GM12878 (cell line): ENCODE measurements around the gene SMAGP. TPM values are rescaled to one million over a fixed set of nuclear protein-coding genes. Genes with fewer than 3 reads are reported as not detected.

Experiments used
- ATAC-seq: fragments of 200-7000 bp; cut with Tn5 transposase; 3 replicates; pipeline ENCODE4 v1.9.1; 2020; ENCODE audit warnings: mild to moderate bottlenecking, moderate library complexity
- Bru-seq: library from RNA; stranded (reverse); fragments of 400-500 nt; gene quantifications from one replicate; lab custom pipeline; 2021; lab: Mats Ljungman, UMichigan
- BruChase-seq, 2 experiments: library from RNA; stranded (reverse); fragments of 400-500 nt; gene quantifications; one replicate each; lab custom pipeline; 2021; lab: Mats Ljungman, UMichigan
- BruUV-seq: library from RNA; stranded (reverse); fragments of 400-500 nt; replicated peaks from 2 replicates; lab custom pipeline; 2021; lab: Mats Ljungman, UMichigan
- CTCF ChIA-PET: fragments of 300-600 bp; sonication (Branson Sonifier 250); formaldehyde crosslinking; extraction: SDS; loops from one replicate; lab custom pipeline; 2021; ENCODE audit warnings: inconsistent platforms; lab: Yijun Ruan, JAX
- POLR2A ChIA-PET: fragments of 350-600 bp; formaldehyde crosslinking; extraction: SDS; loops from one replicate; lab custom pipeline; 2021; ENCODE audit warnings: inconsistent platforms; lab: Charles Lee
- RAD21 ChIA-PET: fragments of 300-600 bp; sonication (Branson Sonifier 250); formaldehyde crosslinking; loops from one replicate; lab custom pipeline; 2023; ENCODE audit warnings: antibody characterized with exemption; ENCODE audit not compliant: unreplicated experiment; lab: Charles Lee
- SMC1A ChIA-PET: fragments of 300-600 bp; sonication (Branson Sonifier 250); formaldehyde crosslinking; loops from one replicate; lab custom pipeline; 2023; ENCODE audit not compliant: unreplicated experiment, uncharacterized antibody; lab: Charles Lee
- DNase-seq: peaks from one replicate; pipeline ENCODE4 v3.0.0-alpha.2; 2011; ENCODE audit warnings: low read depth, low spot score
- FAIRE-seq: peaks from 3 replicates; lab custom pipeline; 2011; peaks lifted over from hg19 to GRCh38; lab: Jason Lieb, UNC
- H2AFZ ChIP-seq: 2 replicates; pipeline ENCODE4 v1.6.0; 2011; ENCODE audit warnings: low read depth, low read length, control low read depth; ENCODE audit not compliant: control insufficient read depth
- H3K27ac ChIP-seq: 2 replicates; pipeline ENCODE4 v1.5.1; 2011; ENCODE audit warnings: control low read depth; ENCODE audit not compliant: control insufficient read depth, insufficient read depth
- H3K27me3 ChIP-seq, 2 experiments: replicated peaks in 1 of 2; 2 replicates each; pipeline versions ENCODE4 v1.6.0 to v1.6.1; 2011; ENCODE audit warnings: low read length in 1 of 2; ENCODE audit not compliant: control insufficient read depth in 2 of 2, insufficient read depth in 2 of 2
- H3K36me3 ChIP-seq, 2 experiments: 2 replicates each; pipeline ENCODE4 v1.5.1; 2011; ENCODE audit warnings: low read length in 1 of 2; ENCODE audit not compliant: control insufficient read depth in 2 of 2, insufficient read depth in 2 of 2
- H3K4me1 ChIP-seq: 2 replicates; pipeline ENCODE4 v1.6.1; 2011; ENCODE audit warnings: mild to moderate bottlenecking, low read length, moderate library complexity, mixed read lengths; ENCODE audit not compliant: control insufficient read depth, insufficient read depth
- H3K4me2 ChIP-seq: 2 replicates; pipeline ENCODE4 v1.6.0; 2011; ENCODE audit warnings: control low read depth; ENCODE audit not compliant: control insufficient read depth, insufficient read depth
- H3K4me3 ChIP-seq: fragments of 200-600 bp; sonication (generic); 2 replicates; pipeline ENCODE4 v1.5.1; 2016
- H3K79me2 ChIP-seq: 2 replicates; pipeline ENCODE4 v1.6.0; 2011; ENCODE audit warnings: low read length; ENCODE audit not compliant: control insufficient read depth, insufficient read depth
- H3K9ac ChIP-seq: 2 replicates; pipeline ENCODE4 v1.8.0; 2011; ENCODE audit warnings: low read length, control low read depth, mixed read lengths; ENCODE audit not compliant: control insufficient read depth, insufficient read depth
- H3K9me3 ChIP-seq: replicated peaks from 3 replicates; pipeline ENCODE4 v1.5.1; 2011; ENCODE audit warnings: mild to moderate bottlenecking, low read length; ENCODE audit not compliant: control insufficient read depth, insufficient read depth
- H4K20me1 ChIP-seq: 2 replicates; pipeline ENCODE4 v1.6.0; 2011; ENCODE audit not compliant: control insufficient read depth, insufficient read depth
- BACH1 ChIP-seq: fragments of 450-650 bp; IDR thresholded peaks from 2 replicates; pipeline ENCODE4 v1.6.1; 2017; ENCODE audit warnings: mild to moderate bottlenecking, borderline replicate concordance
- BHLHE40 ChIP-seq, 2 experiments: fragments of 450-650 bp in 1 of 2; IDR thresholded peaks; 2 replicates each; pipeline ENCODE4 v1.6.1; 2011 to 2017; ENCODE audit warnings: low read depth in 2 of 2, borderline replicate concordance in 1 of 2, improper control_type of control experiment in 1 of 2, low read length in 1 of 2, mild to moderate bottlenecking in 1 of 2
- DPF2 ChIP-seq: fragments of 450-650 bp; IDR thresholded peaks from 2 replicates; pipeline ENCODE4 v1.6.1; 2017; ENCODE audit warnings: mild to moderate bottlenecking
- EGR1 ChIP-seq, 2 experiments: IDR thresholded peaks; 1 replicate in 1 of 2; 2 replicates in 1 of 2; pipeline ENCODE4 v1.6.1; 2011 to 2012; ENCODE audit warnings: low read depth in 2 of 2, low read length in 2 of 2, borderline replicate concordance in 1 of 2, mild to moderate bottlenecking in 1 of 2, moderate library complexity in 1 of 2
- MYC ChIP-seq: IDR thresholded peaks from 2 replicates; pipeline ENCODE4 v1.6.1; 2011; ENCODE audit warnings: mild to moderate bottlenecking, low read length, moderate library complexity, inconsistent platforms; ENCODE audit not compliant: insufficient read depth, insufficient replicate concordance, insufficient read length, severe bottlenecking
- SMC3 ChIP-seq: IDR thresholded peaks from 2 replicates; pipeline ENCODE4 v1.6.1; 2011; ENCODE audit warnings: low read length, improper control_type of control experiment, borderline replicate concordance
- WGBS: methylation state at CpG from one replicate; pipeline ENCODE4 v1.1.6; 2016; ENCODE audit warnings: low lambda C conversion rate; ENCODE audit not compliant: insufficient replicate concordance, insufficient coverage; ENCODE audit errors: missing lambda C conversion rate; 5-methylcytosine and 5-hydroxymethylcytosine counted together
- in situ Hi-C: fragments of 300-500 bp; cut with MboI; formaldehyde crosslinking; loops from 9 replicates; pipeline ENCODE4 v1.14.3; 2018; ENCODE audit warnings: mixed read lengths
- intact Hi-C: fragments of 100-400 bp; cut with micrococcal nuclease; formaldehyde crosslinking; loops from one replicate; pipeline ENCODE4 v1.14.2; 2022; ENCODE audit not compliant: unreplicated experiment
- long read RNA-seq, 2 experiments: library from polyadenylated mRNA; unstranded; transcript quantifications; one replicate each; pipeline ENCODE4 v2.0.0, GENCODE V29; 2019 to 2020
- polyA minus RNA-seq, 3 experiments: library from RNA; depleted of rRNA, polyadenylated mRNA; stranded (reverse); fragments of >200 nt; gene quantifications; 2 replicates each; pipeline ENCODE4 v1.2.3, GENCODE V29; 2011
- polyA plus RNA-seq, 11 experiments: library from polyadenylated mRNA; depleted of rRNA in 4 of 11; unstranded in 6 of 11; stranded (reverse) in 5 of 11; fragments of >200 nt; fragmentation: Nextera tagmentation in 4 of 11; fragmentation: Illumina TruSeq in 1 of 11; extraction: Ambion mirVana in 4 of 11; extraction: Trizol in 1 of 11; gene quantifications; 1 replicate in 1 of 11; 2 replicates in 10 of 11; pipeline versions ENCODE4 v1.2.1 to v1.2.3, GENCODE V29; 2011 to 2016; ENCODE audit warnings: inconsistent platforms in 2 of 11, missing spikeins in 2 of 11, low read depth in 1 of 11
- total RNA-seq, 4 experiments: library from RNA; depleted of rRNA in 3 of 4; stranded (reverse); fragments of >200 nt in 3 of 4; fragmentation: Illumina TruSeq in 1 of 4; extraction: Trizol in 1 of 4; gene quantifications; 2 replicates each; pipeline versions ENCODE4 v1.2.1 to v1.2.3, GENCODE V29; 2013 to 2021
- TF ChIP-seq, protein P1 (sequence below): IDR thresholded peaks from 2 replicates; pipeline ENCODE4 v1.6.1; 2012; ENCODE audit warnings: low read depth, low read length, improper control_type of control experiment
- TF ChIP-seq, protein P2 (sequence below), 3 experiments: IDR thresholded peaks in 2 of 3; conservative IDR thresholded peaks in 1 of 3; 2 replicates each; pipeline ENCODE4 v1.5.1; 2011; ENCODE audit warnings: low read depth in 3 of 3, low read length in 3 of 3, mild to moderate bottlenecking in 3 of 3, control low read depth in 2 of 3, moderate library complexity in 2 of 3, inconsistent platforms in 1 of 3, mixed read lengths in 1 of 3; ENCODE audit not compliant: control insufficient read depth in 2 of 3, insufficient read depth in 1 of 3; ENCODE audit errors: extremely low read depth in 1 of 3
- TF ChIP-seq, protein P3 (sequence below): fragments of 450-650 bp; IDR thresholded peaks from 2 replicates; pipeline ENCODE4 v1.6.1; 2014; ENCODE audit warnings: mild to moderate bottlenecking
- TF ChIP-seq, protein P4 (sequence below): IDR thresholded peaks from 2 replicates; pipeline ENCODE4 v1.6.1; 2012; ENCODE audit warnings: low read depth, low read length, improper control_type of control experiment

The SMAGP gene, protein sequence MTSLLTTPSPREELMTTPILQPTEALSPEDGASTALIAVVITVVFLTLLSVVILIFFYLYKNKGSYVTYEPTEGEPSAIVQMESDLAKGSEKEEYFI
- 0.34 TPM in 1 of 2 replicates, not detected in the other for total RNA-seq (2013; cell fraction: nucleolus; rRNA removed)
- 1.7 and 3.0 TPM in 2 replicates for total RNA-seq (2014; rRNA removed)
- 2.6 and 3.2 TPM in 2 replicates for total RNA-seq (2014; rRNA removed; fragmentation: Illumina TruSeq; extraction: Trizol)
- total RNA-seq (2021): 3.1 and 4.0 TPM in 2 replicates
- 0.58 TPM for polyA plus RNA-seq (2011; ENCODE audit: low read depth)
- 0.26 and 0.42 TPM in 2 replicates for polyA plus RNA-seq (2011; rRNA removed)
- polyA plus RNA-seq (2011; cell fraction: cytosol; rRNA removed): 0.45 and 0.78 TPM in 2 replicates
- 0.10 and 0.45 TPM in 2 replicates for polyA plus RNA-seq (2011; cell fraction: nucleus; rRNA removed)
- 1.0 and 1.6 TPM in 2 replicates for polyA plus RNA-seq (2012)
- polyA plus RNA-seq (2014; fragmentation: Illumina TruSeq; extraction: Trizol): 7.1 and 8.1 TPM in 2 replicates
- polyA plus RNA-seq (2014; fragmentation: Nextera tagmentation; extraction: Ambion mirVana): 1 to 10 TPM; 5.3 to 6.3 TPM
- polyA plus RNA-seq (2014; rRNA removed): 3.9 and 4.9 TPM in 2 replicates
- polyA plus RNA-seq (2016; fragmentation: Nextera tagmentation; extraction: Ambion mirVana): 1 to 10 TPM; 3.8 to 4.5 TPM
- polyA minus RNA-seq (2011; rRNA and poly(A)+ RNA removed): 0.41 TPM in 1 of 2 replicates, not detected in the other
- polyA minus RNA-seq (2011; cell fraction: cytosol; rRNA and poly(A)+ RNA removed): not detected in 2 replicates
- polyA minus RNA-seq (2011; cell fraction: nucleus; rRNA and poly(A)+ RNA removed): not detected in 2 replicates
- Bru-seq, nascent RNA: percentile 21 among the genes with signal in this experiment
- BruChase-seq, experiment 1, labeled RNA remaining after a 6-hour chase: percentile 18 among the genes with signal in this experiment
- BruChase-seq, experiment 2, labeled RNA remaining after a 2-hour chase: percentile 18 among the genes with signal in this experiment
- long read RNA-seq, experiment 1, partial matches to known transcripts: 0 of 1 reads
- long read RNA-seq, experiment 1, other reads (novel, unspliced or antisense): 0 of 1 reads
- long read RNA-seq, experiment 2, partial matches to known transcripts: 0 of 8 reads
- long read RNA-seq, experiment 2, other reads (novel, unspliced or antisense): 5 of 8 reads

DNA sequence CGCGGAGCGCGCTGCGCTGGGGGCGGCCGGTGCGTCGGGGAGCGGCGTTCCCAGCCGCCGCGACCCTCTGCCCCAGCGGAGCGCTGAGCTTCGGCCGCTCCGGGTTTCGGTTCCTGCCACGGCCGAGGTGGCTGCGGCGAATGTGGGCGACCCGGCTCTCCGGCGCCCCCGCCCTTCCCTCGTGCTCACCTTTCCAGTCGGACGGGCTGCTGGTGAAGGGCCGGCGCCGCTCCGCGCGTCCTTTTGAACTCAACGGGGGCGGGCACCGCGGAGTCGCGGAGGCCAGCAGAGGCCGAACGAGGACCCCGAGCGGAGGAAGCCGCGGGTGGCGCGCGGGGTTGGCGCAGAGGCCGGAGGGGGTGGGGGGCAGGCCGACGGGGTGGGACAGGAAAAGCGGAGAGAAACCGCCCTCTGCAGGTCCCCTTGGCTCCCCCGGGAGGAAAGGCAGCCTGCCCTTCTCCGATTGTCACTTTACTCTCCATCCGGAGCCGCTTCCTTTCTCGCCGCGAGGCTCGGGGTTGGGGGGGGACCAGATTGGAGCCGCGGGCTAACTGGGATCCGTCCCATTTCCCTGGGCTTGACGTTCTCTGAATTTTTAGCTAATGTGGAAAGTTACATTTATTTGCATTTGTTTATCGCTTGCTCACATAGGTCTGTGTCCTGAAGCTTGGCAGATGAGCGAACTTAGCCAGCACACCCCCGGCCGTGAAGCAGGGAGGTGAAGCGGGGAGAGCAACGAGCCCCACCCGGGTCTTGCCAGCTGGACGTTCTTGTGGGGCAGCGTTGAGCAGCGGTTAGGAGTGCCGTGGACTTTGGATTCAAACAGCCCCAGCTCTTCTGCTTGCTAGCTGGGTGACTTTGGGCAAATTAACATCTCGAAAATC, at the start of gene SMAGP:
Gene SMAGP (minus strand): TSS at position 349 of the 884 bp plus-strand sequence. CDS start 1,137 bp downstream, outside the sequence.
- H4K20me1 ChIP-seq: no peaks in the 10 kb centered on the region
- H3K27ac ChIP-seq: no peak within 1 kb of the TSS
- H3K4me1 ChIP-seq: peaks cover 6% of the 10 kb centered on the region
- FAIRE-seq (no peak), DNase-seq (no peak), ATAC-seq (peak; percentile 90)
- in situ Hi-C loops (no loop called here), intact Hi-C loops (loop anchor here (10.0 kb wide), 1 partner anchor 254 kb away; no protein-coding TSS in a partner anchor)
- ChIA-PET POLR2A (interaction anchor here (0.6 to 0.7 kb wide), 3 partner anchors 57 to 240 kb away, joined by 3 to 4 read pairs (median 3); no protein-coding TSS in a partner anchor), SMC1A (interaction anchor here (0.6 to 6.9 kb wide), 10 partner anchors 20 to 762 kb away, joined by 3 to 67 read pairs (median 5); no protein-coding TSS in a partner anchor), CTCF (interaction anchor here (0.7 to 6.1 kb wide), 8 partner anchors 8 to 248 kb away, joined by 3 to 92 read pairs (median 4); partner anchors contain the start of gene DAZAP2), RAD21 (interaction anchor here (1.0 to 2.6 kb wide), 5 partner anchors 10 to 250 kb away, joined by 3 to 49 read pairs (median 3); no protein-coding TSS in a partner anchor)
- BruUV-seq: no TSS peak
- H3K36me3 ChIP-seq: no peaks in the 10 kb centered on the region
- no peaks in the 10 kb centered on the region for H3K79me2 ChIP-seq
- peak within 1 kb of the TSS; percentile 100 for H3K4me2 ChIP-seq
- peak within 1 kb of the TSS; percentile 65 for H3K4me3 ChIP-seq
- under 1% methylated on average over 56 of the region's 83 CpGs for WGBS
- H3K9ac ChIP-seq: peak within 1 kb of the TSS; percentile 55
- peak within 1 kb of the TSS; percentile 55 for H2AFZ ChIP-seq
- no peaks in the 10 kb centered on the region for H3K9me3 ChIP-seq
- H3K27me3 ChIP-seq: peaks cover 1 to 6% of the 10 kb centered on the region in 2 experiments; a peak in 2 of 4 replicates
- TF ChIP-seq, protein P1, sequence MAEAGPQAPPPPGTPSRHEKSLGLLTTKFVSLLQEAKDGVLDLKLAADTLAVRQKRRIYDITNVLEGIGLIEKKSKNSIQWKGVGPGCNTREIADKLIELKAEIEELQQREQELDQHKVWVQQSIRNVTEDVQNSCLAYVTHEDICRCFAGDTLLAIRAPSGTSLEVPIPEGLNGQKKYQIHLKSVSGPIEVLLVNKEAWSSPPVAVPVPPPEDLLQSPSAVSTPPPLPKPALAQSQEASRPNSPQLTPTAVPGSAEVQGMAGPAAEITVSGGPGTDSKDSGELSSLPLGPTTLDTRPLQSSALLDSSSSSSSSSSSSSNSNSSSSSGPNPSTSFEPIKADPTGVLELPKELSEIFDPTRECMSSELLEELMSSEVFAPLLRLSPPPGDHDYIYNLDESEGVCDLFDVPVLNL: peak; percentile 40; the same call in 1 of the 2 replicates
- TF ChIP-seq DPF2: peak; percentile 88
- TF ChIP-seq, protein P2, sequence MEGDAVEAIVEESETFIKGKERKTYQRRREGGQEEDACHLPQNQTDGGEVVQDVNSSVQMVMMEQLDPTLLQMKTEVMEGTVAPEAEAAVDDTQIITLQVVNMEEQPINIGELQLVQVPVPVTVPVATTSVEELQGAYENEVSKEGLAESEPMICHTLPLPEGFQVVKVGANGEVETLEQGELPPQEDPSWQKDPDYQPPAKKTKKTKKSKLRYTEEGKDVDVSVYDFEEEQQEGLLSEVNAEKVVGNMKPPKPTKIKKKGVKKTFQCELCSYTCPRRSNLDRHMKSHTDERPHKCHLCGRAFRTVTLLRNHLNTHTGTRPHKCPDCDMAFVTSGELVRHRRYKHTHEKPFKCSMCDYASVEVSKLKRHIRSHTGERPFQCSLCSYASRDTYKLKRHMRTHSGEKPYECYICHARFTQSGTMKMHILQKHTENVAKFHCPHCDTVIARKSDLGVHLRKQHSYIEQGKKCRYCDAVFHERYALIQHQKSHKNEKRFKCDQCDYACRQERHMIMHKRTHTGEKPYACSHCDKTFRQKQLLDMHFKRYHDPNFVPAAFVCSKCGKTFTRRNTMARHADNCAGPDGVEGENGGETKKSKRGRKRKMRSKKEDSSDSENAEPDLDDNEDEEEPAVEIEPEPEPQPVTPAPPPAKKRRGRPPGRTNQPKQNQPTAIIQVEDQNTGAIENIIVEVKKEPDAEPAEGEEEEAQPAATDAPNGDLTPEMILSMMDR (IDR thresholded peaks at IDR 0.05 in 2 of 3, conservative IDR thresholded peaks at IDR 0.05 in 1 of 3; ENCODE audit: control insufficient read depth in 2 of 3, extremely low read depth in 1 of 3, insufficient read depth in 1 of 3, low read depth in 3 of 3, low read length in 3 of 3): peak in 1 of 3 experiments; percentile 13; a peak in 1 of 6 replicates
- no peak for TF ChIP-seq SMC3
- TF ChIP-seq, protein P3, sequence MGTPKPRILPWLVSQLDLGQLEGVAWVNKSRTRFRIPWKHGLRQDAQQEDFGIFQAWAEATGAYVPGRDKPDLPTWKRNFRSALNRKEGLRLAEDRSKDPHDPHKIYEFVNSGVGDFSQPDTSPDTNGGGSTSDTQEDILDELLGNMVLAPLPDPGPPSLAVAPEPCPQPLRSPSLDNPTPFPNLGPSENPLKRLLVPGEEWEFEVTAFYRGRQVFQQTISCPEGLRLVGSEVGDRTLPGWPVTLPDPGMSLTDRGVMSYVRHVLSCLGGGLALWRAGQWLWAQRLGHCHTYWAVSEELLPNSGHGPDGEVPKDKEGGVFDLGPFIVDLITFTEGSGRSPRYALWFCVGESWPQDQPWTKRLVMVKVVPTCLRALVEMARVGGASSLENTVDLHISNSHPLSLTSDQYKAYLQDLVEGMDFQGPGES: no peak
- TF ChIP-seq MYC: peak; percentile 24
- peak; percentile 71 to 91; a peak in 3 of 4 replicates for TF ChIP-seq BHLHE40 (IDR thresholded peaks at IDR 0.05; ENCODE audit: borderline replicate concordance in 1 of 2, low read depth in 2 of 2, low read length in 1 of 2)
- TF ChIP-seq BACH1: peak; percentile 41; the same call in 1 of the 2 replicates
- TF ChIP-seq, protein P4, sequence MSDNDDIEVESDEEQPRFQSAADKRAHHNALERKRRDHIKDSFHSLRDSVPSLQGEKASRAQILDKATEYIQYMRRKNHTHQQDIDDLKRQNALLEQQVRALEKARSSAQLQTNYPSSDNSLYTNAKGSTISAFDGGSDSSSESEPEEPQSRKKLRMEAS: peak; percentile 29; the same call in 1 of the 2 replicates
- TF ChIP-seq EGR1 (IDR thresholded peaks at IDR 0.05; ENCODE audit: borderline replicate concordance in 1 of 2, low read depth in 2 of 2, low read length in 2 of 2): peak in 1 of 2 experiments; percentile 74; a peak in 1 of 3 replicates
